ENCODE data around the gene CTTNBP2NL. TPM values are rescaled to one million over a fixed set of nuclear protein-coding genes. Genes with fewer than 3 reads are reported as not detected.
"Not testable (repeated sequence)": the region's sequence is repeated elsewhere in the genome, so short reads cannot be mapped to it uniquely, and the experiment has no call there.

Gene CTTNBP2NL
- total RNA-seq, 1 experiment from 2014 or later: 38.8 TPM

- Histone ChIP-seq H3K4me1 (ENCODE audit: insufficient read depth, low read length) (no peaks in the 10 kb centered on the region), H2AK5ac (ENCODE audit: insufficient read length, low read length) (no peak overlapping the region), H4K8ac (replicated peaks; ENCODE audit: insufficient read length, low read depth, low read length) (no peak overlapping the region), H3K4ac (ENCODE audit: low read depth, low read length) (no peak overlapping the region), H3K79me2 (ENCODE audit: insufficient read depth, low read length) (no peaks in the 10 kb centered on the region), H3K18ac (ENCODE audit: insufficient read length, low read depth, low read length) (no peak overlapping the region), H4K91ac (ENCODE audit: insufficient read length, low read depth, low read length) (no peak overlapping the region), H4K20me1 (ENCODE audit: control insufficient read depth, insufficient read depth, insufficient read length) (no peaks in the 10 kb centered on the region), H3K14ac (ENCODE audit: insufficient read depth, low read length) (no peak overlapping the region), H2BK15ac (ENCODE audit: low read depth, low read length) (no peak overlapping the region), H4K5ac (ENCODE audit: insufficient read length, low read depth, low read length) (no peak overlapping the region), H3K79me1 (ENCODE audit: insufficient read depth, low read depth, low read length, poor library complexity, severe bottlenecking) (no peaks in the 10 kb centered on the region), H3K27me3 (ENCODE audit: insufficient read depth, low read length) (no peaks in the 10 kb centered on the region), H2BK12ac (ENCODE audit: insufficient read length, low read depth, low read length) (no peak overlapping the region), H2BK20ac (ENCODE audit: low read depth, low read length, poor library complexity, severe bottlenecking) (no peak overlapping the region), H2AFZ (ENCODE audit: low read length) (no peak overlapping the region), H3K9ac (ENCODE audit: extremely low read depth, insufficient read length, low read length) (no peak overlapping the region), H3K9me3 (ENCODE audit: control insufficient read depth, low read depth, low read length) (no peaks in the 10 kb centered on the region), H3K27ac (ENCODE audit: insufficient read length, low read depth, low read length) (no peak overlapping the region), H2BK120ac (ENCODE audit: low read depth, low read length, poor library complexity, severe bottlenecking) (no peak overlapping the region), H3K56ac (ENCODE audit: insufficient read length, low read depth, low read length) (no peak overlapping the region), H3K4me2 (ENCODE audit: insufficient read depth, insufficient read length, low read length) (no peak overlapping the region), H3T11ph (ENCODE audit: low read length) (no peak overlapping the region), H3K23me2 (ENCODE audit: insufficient read length, low read depth, low read length, poor library complexity, severe bottlenecking) (no peaks in the 10 kb centered on the region), H2BK5ac (ENCODE audit: insufficient read length, low read length) (no peak overlapping the region), H3K23ac (ENCODE audit: insufficient read length, low read depth, low read length) (no peak overlapping the region)
- Mint-ChIP-seq H3K36me3 (ENCODE audit: insufficient read depth in 1 of 3, low read depth in 3 of 3) (peaks cover 7 to 47% (median 31%) of the 10 kb centered on the region in 3 experiments; a peak in 5 of 7 replicates), H3K9me3 (no peaks in the 10 kb centered on the region), H3K27ac (no peak overlapping the region), H3K4me3 (no peak overlapping the region), H3K4me1 (peaks cover 6% of the 10 kb centered on the region in 2 experiments), H3K27me3 (ENCODE audit: low read depth) (no peaks in the 10 kb centered on the region)
- no CpG with 5 or more reads among the region's 1 CpG for WGBS (ENCODE audit: extremely low coverage, insufficient read length, low lambda C conversion rate)
- TF ChIP-seq, protein P1, sequence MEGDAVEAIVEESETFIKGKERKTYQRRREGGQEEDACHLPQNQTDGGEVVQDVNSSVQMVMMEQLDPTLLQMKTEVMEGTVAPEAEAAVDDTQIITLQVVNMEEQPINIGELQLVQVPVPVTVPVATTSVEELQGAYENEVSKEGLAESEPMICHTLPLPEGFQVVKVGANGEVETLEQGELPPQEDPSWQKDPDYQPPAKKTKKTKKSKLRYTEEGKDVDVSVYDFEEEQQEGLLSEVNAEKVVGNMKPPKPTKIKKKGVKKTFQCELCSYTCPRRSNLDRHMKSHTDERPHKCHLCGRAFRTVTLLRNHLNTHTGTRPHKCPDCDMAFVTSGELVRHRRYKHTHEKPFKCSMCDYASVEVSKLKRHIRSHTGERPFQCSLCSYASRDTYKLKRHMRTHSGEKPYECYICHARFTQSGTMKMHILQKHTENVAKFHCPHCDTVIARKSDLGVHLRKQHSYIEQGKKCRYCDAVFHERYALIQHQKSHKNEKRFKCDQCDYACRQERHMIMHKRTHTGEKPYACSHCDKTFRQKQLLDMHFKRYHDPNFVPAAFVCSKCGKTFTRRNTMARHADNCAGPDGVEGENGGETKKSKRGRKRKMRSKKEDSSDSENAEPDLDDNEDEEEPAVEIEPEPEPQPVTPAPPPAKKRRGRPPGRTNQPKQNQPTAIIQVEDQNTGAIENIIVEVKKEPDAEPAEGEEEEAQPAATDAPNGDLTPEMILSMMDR (conservative IDR thresholded peaks at IDR 0.05): no peak
- DNase-seq: no peak
Observed at GRCh38 chr1:112423207-112423606, 27.2 kb downstream of the CTTNBP2NL start.

DNA sequence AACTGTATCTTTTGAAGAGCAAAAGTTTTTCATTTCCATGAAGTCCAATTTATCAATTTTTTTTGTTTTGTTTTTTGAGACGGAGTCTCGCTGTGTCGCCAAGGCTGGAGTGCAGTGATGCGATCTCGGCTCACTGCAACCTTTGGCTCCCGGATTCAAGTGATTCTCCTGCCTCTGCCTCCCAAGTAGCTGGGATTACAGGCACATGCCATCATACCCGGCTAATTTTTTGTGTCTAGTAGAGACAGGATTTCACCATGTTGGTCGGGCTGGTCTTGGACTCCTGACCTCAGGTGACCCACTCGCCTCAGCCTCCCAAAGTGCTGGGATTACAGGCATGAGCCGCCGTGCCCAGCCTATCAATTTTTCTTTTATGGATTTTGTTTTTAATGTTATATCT lies 27.7 kb downstream of the CTTNBP2NL start:
- not testable (repeated sequence) for H2AFZ ChIP-seq (ENCODE audit: low read length); H3K18ac ChIP-seq (ENCODE audit: insufficient read length, low read depth, low read length); H3K23me2 ChIP-seq (ENCODE audit: insufficient read length, low read depth, low read length, poor library complexity, severe bottlenecking); H3K9ac ChIP-seq (ENCODE audit: extremely low read depth, insufficient read length, low read length); H3K27me3 ChIP-seq (ENCODE audit: insufficient read depth, low read length); H2BK12ac ChIP-seq (ENCODE audit: insufficient read length, low read depth, low read length); H3K27me3 Mint-ChIP-seq (ENCODE audit: low read depth); H2BK120ac ChIP-seq (ENCODE audit: low read depth, low read length, poor library complexity, severe bottlenecking); H3K27ac Mint-ChIP-seq; H3K56ac ChIP-seq (ENCODE audit: insufficient read length, low read depth, low read length); H3K14ac ChIP-seq (ENCODE audit: insufficient read depth, low read length); H4K5ac ChIP-seq (ENCODE audit: insufficient read length, low read depth, low read length); H2AK5ac ChIP-seq (ENCODE audit: insufficient read length, low read length); H3K4me1 Mint-ChIP-seq; H4K91ac ChIP-seq (ENCODE audit: insufficient read length, low read depth, low read length); H3K79me2 ChIP-seq (ENCODE audit: insufficient read depth, low read length); H3K23ac ChIP-seq (ENCODE audit: insufficient read length, low read depth, low read length); H3K4me1 ChIP-seq (ENCODE audit: insufficient read depth, low read length); H3T11ph ChIP-seq (ENCODE audit: low read length); H3K4me2 ChIP-seq (ENCODE audit: insufficient read depth, insufficient read length, low read length); H3K9me3 ChIP-seq (ENCODE audit: control insufficient read depth, low read depth, low read length); H4K20me1 ChIP-seq (ENCODE audit: control insufficient read depth, insufficient read depth, insufficient read length); H4K8ac ChIP-seq (replicated peaks; ENCODE audit: insufficient read length, low read depth, low read length); H3K4ac ChIP-seq (ENCODE audit: low read depth, low read length); DNase-seq; H3K4me3 Mint-ChIP-seq; H3K27ac ChIP-seq (ENCODE audit: insufficient read length, low read depth, low read length); H2BK15ac ChIP-seq (ENCODE audit: low read depth, low read length); H3K79me1 ChIP-seq (ENCODE audit: insufficient read depth, low read depth, low read length, poor library complexity, severe bottlenecking); H2BK5ac ChIP-seq (ENCODE audit: insufficient read length, low read length); H3K9me3 Mint-ChIP-seq; H2BK20ac ChIP-seq (ENCODE audit: low read depth, low read length, poor library complexity, severe bottlenecking)
- no CpG with 5 or more reads among the region's 11 CpGs for WGBS (ENCODE audit: extremely low coverage, insufficient read length, low lambda C conversion rate)
- H3K36me3 Mint-ChIP-seq (ENCODE audit: insufficient read depth in 1 of 3, low read depth in 3 of 3): peaks cover 7 to 45% (median 28%) of the 10 kb centered on the region in 3 experiments; a peak in 5 of 7 replicates
